GM13977 (cell line): ENCODE measurements around the gene HHLA2.

ENCODE experiments used
- DNase-seq: peaks from one replicate; pipeline ENCODE4 v3.0.0; 2012; ENCODE audit warnings: low spot score
- CTCF ChIP-seq: IDR thresholded peaks from 2 replicates; pipeline ENCODE4 v1.5.1; 2012; ENCODE audit warnings: mild to moderate bottlenecking, control low read depth; ENCODE audit not compliant: insufficient read depth; ENCODE audit errors: extremely low read depth, missing control alignments
- in situ Hi-C: fragments of 300-500 bp; cut with MboI; formaldehyde crosslinking; loops from one replicate; pipeline ENCODE4 v1.12.0; 2022; ENCODE audit warnings: low sequenced_read_pairs, low pct_unique_long_range_greater_than_20kb, mixed read lengths, inconsistent platforms; ENCODE audit not compliant: unreplicated experiment

The HHLA2 gene

DNA sequence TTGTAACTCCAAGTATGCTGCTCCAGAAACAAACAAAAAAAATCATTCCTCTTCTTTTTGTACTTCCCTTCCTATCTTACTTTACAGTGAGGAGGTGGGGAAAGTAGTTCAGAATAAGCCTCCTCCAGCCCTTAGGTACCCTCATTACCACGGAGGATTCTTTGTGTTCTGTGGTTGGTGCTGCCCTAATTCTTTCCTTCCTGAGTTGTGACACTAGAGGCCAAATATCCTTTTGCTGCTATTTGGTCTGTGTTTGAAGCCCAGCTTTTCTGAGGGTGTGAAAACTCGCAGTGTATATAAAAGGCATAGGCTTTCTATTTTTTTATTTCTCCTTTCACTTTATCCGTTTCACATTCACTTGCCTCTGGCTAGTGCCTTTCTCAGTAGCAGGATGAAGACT is 98.2 kb downstream of the HHLA2 start:
- no peak for DNase-seq
- in situ Hi-C loops: no loop called here
- no peak for TF ChIP-seq CTCF

GRCh38 chr3:108396336-108396735 is 100.0 kb downstream of the HHLA2 start:
- in situ Hi-C loops: no loop called here
- no peak for TF ChIP-seq CTCF
- no peak for DNase-seq

GRCh38 chr3:108398510-108398909 is 102.2 kb downstream of the HHLA2 start:
- in situ Hi-C loops: no loop called here
- TF ChIP-seq CTCF: no peak
- DNase-seq: no peak

- no peak for TF ChIP-seq CTCF
- in situ Hi-C loops: loop anchor here (10.0 to 25.0 kb wide), 2 partner anchors 257 to 465 kb away; no protein-coding TSS in a partner anchor
- no peak for DNase-seq
Measured at GRCh38 chr3:108401836-108402235, 105.5 kb downstream of the HHLA2 start.

- TF ChIP-seq CTCF: no peak
- in situ Hi-C loops: loop anchor here (10.0 to 25.0 kb wide), 2 partner anchors 258 to 466 kb away; no protein-coding TSS in a partner anchor
- DNase-seq: no peak
Measured at GRCh38 chr3:108403198-108403597, 106.8 kb downstream of the HHLA2 start.

GRCh38 chr3:108403686-108404345 is 107.5 kb downstream of the HHLA2 start:
- in situ Hi-C loops: loop anchor here (10.0 to 25.0 kb wide), 2 partner anchors 259 to 467 kb away; no protein-coding TSS in a partner anchor

More at GRCh38 chr3:108403686-108404345, 107.5 kb downstream of the HHLA2 start:
- no peak for DNase-seq
- TF ChIP-seq CTCF: no peak
